Activated CD4-positive, CD25-positive, alpha-beta regulatory T cell treated with anti-CD3 and anti-CD28 coated beads, Interleukin-2, amount 50 U/mL, for 72 hours (primary cell): ENCODE results near the gene ISM2.

Experiments used
- DNase-seq: peaks from one replicate; pipeline ENCODE4 v3.0.0; 2021

Gene ISM2

GRCh38 chr14:77505031-77505430, 6.4 kb upstream of the ISM2 start:
- DNase-seq: no peak

- DNase-seq: no peak
Measured at GRCh38 chr14:77503138-77503537, 4.5 kb upstream of the ISM2 start.

DNA sequence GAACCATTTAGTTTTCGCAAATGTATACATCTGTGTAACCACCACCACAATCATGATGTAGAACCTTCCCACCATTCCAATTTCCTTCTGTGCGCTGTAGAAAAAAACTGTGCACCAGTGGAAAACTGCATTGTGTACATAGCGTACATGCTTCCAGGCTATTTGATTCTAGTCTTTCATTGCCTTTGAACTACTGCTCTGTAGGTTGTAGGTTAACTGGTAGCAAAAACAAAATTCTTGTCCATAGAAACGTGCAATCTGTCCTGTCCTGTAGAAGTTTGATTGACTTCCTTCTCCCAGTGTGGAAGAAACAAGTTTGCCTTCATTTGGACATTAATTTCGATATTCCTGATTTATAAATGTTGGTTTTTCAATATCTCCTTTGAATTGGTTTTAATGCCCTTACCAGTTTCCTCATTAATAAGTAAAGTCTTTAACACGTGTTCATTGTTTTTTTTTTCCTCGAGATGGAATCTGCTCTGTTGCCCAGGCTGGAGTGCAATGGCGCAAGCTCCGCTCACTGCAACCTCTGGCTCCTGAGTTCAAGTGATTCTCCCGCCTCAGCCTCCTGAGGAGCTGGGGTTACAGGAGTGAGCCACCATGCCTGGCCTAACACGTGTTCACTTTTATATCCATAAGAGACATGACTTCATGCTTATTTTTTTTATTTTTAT, 3.6 kb upstream of the ISM2 start:
- DNase-seq: no peak

- no peak for DNase-seq
Measured at GRCh38 chr14:77498984-77499527, 440 bp upstream of the ISM2 start.

DNA sequence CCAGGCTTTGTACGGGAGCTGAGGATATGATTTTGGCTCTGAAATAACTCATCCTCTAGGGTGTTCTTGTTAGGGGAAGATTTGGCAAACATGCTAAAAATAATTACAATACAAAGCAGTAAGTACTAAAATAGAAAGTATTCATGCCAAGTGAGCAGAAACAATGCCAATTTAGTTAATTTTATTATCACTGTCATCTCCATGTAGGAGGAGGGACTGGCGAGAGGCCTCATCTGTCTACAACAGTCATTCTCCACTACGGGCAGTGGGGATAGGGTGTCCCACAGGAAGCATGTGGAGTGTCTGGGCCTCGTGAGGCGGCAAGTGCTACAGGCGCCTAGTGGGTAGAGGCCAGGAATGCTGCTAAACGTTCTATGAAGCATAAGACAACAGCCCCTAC, 3.3 kb downstream of the ISM2 start:
- DNase-seq: no peak

GRCh38 chr14:77491056-77491455, 7.6 kb downstream of the ISM2 start:
- no peak for DNase-seq

DNA sequence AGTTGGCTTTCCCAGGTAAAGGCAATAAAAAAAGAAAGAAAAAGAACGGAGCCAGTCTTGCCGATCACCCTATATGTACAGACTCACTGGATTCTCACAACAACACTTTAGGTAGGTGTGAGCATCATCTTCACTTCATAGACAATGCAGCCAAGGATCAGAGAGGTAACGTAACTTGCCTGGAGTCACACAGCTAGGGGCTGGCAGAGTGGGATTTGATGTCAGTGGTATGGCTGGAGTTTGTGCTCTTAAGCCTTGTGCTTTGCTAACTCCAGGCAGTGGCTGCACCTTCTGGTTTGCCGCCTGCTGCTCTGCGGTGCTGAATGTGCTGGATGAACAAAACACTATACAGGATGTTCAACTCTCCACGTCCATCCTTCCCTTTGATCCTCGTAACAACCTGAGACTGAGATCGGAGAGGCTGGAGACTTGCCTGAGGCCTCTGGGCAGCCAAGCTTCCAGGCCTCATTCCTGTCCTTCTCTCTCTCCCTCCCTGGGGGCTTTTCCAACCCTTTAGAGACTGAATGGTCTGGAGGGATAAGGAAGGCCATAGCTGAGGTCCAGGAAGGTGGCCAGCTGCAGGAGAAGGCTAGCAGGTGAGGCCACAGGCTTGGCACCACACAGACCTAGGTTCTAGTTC, 8.1 kb downstream of the ISM2 start:
- no peak for DNase-seq

DNA sequence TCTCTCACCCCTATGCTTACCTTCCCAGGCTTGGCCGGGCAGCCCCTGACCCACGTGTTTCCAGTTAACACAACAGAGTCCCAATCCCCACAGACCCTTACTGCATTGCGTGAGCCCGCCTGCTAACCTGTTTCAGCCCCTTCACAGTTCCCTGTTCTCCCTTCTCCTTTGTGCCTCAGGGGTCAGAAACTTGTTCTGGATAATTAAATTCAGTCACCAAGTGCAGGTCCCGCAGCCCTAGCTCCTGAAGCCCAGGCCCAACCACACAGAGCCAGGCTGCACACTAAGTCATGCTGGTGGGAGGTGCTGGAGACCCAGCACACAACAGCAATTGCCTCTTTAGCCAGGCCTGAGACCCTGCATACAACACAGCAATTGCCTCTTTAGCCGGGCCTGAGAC, 9.6 kb downstream of the ISM2 start:
- DNase-seq: no peak

GRCh38 chr14:77488558-77488957, 10.1 kb downstream of the ISM2 start:
- no peak for DNase-seq

- no peak for DNase-seq
Measured at GRCh38 chr14:77485901-77486678, 12.5 kb downstream of the ISM2 start.

DNA sequence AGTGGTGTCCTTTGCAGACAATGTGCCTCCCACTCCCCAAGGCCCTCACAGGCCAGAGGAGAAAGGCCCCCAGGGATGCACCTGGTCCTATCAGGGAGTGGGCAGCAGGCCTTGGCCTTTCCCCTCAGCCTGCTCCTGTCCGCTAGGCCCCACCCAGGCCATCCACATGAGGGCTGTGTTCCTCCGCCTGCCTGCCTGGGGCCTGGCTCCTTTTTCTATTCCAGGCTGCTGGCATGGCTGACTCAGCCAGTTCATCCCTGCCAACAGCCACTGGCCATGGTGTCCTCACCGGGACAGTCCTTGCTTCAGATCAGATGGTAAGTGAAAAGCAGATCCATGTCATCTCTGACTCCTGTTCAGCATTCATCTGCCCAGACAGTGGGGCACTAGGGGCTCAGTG, 13.4 kb downstream of the ISM2 start:
- no peak for DNase-seq

DNA sequence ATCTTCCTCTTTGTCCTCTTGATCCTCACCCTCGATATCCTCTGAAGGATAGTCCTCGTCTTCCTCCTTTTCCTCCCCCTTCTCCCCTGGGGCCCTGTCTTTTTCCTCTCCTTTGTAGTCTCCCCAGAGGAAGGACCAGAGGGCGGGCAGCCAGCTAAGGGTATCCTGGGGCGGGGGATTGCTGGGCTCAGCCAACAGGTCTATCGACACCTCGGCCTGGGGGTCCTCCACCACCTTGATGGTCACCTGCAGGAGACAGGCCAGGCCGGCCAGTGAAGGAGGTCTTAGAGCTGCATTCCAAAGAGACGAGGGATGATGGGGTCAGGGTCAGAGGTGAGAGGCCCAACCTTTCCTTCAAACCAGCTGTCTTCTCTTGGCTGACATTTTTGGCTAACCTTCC, 16.2 kb downstream of the ISM2 start:
- DNase-seq: no peak

GRCh38 chr14:77478796-77479195, 19.8 kb downstream of the ISM2 start:
- no peak for DNase-seq

DNA sequence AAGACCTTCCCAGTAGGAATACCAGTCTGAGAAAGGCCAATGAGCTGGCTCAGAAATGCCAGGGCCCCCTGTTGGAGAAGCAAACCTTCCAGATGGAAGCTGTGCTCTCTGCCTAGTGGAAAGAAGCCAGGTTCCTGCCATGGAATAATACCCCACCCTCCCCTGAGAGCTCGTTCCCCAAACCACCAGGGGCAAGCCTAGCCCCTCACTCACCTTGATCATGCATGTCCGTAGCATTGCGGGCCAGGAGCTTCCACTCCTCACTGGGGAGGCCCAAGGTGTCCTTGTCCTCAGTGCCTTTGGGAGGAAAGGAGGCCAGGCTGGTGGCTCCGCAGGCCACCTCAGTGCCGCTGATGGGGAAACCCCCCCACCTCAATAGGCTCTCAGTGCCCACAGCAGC, 20.6 kb downstream of the ISM2 start:
- no peak for DNase-seq

GRCh38 chr14:77475432-77476115, 23.0 kb downstream of the ISM2 start:
- DNase-seq: no peak

GRCh38 chr14:77474479-77475177, 24.0 kb downstream of the ISM2 start:
- DNase-seq: no peak

DNA sequence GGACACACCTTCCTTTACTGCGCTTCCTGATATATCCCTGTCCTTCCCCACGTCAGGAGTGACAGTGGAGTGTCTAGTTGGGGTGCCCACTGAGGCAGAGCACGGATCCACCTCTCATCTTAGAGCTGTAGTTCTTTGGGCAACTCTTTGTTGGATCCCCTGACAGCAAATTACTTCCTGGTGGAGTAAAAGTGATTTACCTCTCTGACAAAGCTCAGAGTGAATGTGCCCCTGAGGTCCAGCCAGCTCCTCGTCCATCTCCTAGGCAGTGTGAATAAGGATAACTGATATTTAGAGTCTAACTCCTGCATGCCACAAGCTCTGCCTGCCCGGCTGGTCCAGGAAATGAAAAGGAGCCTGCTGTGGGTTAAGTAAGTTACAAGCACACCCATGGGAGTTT, 24.7 kb downstream of the ISM2 start:
- DNase-seq: no peak

DNA sequence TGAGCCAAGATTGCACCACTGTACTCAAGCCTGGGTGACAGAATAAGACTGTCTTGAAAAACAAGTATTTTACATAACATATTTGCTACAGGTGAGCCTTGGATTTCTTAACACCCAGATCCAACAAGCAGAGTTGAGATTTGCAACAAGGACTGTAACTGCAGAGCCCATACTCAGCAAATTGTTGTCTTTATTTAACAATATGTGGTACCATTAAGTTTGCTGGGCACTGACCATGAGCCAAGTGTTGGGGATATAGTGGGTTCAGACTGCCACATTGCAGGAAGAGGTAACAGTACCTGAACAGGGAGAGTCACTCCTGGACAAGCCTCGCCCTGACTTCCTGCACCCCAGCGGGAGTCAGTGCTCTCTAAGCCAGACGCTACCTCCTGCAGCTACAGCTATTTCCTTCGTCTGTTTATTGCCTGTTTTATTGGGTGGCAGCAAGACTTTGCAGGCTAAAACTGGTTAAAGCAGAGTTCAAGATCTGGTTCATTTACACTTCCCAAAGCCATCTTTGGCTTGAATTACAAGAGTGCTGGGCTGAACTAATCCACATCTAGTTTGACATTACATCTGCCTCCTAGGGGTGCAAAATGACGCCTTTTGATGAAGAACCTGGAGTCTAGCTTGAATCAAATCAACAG, 28.3 kb downstream of the ISM2 start:
- no peak for DNase-seq

DNA sequence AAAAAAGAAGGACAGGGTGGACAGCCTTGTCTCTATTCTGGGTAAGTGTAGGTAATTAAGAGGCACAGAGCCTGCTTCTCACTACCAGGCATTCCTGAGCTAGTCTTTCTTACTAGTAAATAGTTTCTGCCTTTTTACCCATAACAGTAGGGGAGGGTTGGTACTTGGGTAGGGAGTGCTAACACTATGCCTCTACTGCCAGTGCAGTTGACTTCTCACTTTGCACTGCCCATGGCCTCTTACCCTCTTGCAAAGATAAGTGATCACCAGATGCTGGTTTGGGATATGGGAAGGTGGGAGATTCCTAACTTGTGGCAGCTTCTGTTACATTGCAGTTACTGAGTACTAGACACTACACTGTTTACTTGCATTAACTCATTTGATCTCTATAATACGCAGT, 29.1 kb downstream of the ISM2 start:
- DNase-seq: no peak

DNA sequence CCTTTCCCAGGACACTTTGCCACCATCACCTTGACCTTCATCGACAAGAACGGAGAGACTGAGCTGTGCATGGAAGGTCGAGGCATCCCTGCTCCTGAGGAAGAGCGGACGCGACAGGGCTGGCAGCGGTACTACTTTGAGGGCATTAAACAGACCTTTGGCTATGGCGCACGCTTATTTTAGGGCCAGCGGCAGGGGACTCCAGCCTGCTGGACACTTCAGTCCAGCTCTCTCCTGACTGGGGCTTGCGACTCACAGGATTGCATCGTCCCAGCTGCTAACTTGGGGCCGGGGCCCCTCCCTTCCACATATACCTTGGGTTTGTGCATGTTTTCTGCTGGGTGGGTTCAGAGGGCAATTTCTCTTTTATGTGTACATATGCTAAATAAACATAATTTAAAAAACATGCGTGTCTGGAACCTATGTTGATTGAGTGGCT, 29.5 kb downstream of the ISM2 start:
- DNase-seq: no peak

- no peak for DNase-seq
Measured at GRCh38 chr14:77467801-77468200, 30.8 kb downstream of the ISM2 start.

DNA sequence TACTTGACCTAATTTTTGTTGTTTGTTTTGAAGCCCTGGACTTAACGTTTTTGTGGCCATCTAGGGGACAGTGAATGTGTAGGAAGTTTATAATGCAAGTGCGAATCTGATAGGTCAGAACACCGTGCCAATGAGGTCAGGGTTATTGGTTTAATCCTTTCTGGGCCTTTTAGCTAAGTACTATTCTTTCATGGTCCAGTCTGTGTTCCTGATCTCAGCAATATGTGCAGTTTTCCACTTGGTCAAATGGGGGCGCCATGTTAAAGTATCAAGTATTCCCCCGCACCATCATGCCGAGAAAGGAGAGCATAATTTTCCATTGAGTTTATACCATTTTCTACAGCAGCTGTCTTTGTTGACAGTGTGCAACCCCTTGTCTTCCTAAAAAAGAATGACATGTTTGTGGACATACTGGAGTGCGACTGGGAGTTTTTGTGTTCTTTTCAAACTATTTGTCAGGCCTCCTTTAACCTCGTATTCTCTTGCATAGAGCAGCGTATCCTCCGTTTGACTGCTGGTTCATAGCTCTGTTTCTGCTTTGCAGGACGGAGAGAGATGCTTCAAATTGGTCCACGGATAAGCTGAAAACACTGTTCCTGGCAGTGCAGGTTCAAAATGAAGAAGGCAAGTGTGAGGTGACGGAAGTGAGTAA, 39.4 kb downstream of the ISM2 start:
- peak; percentile 42 for DNase-seq
